GM23338 (cell line): ENCODE measurements around the gene CATSPER3. TPM values are rescaled to one million over a fixed set of nuclear protein-coding genes. Genes with fewer than 3 reads are reported as not detected.

Source experiments
- ATAC-seq: fragments of 200-7000 bp; cut with Tn5 transposase; 3 replicates; pipeline ENCODE4 v1.9.1; 2020
- DNase-seq: peaks from one replicate; pipeline ENCODE4 v3.0.0-alpha.2; 2015; ENCODE audit warnings: low spot score
- H2AFZ ChIP-seq: fragments of 200-600 bp; sonication (generic); 2 replicates; pipeline ENCODE4 v1.8.0; 2016; ENCODE audit warnings: antibody characterized with exemption, mild to moderate bottlenecking, moderate library complexity
- H3F3A ChIP-seq: fragments of 200-600 bp; sonication (generic); replicated peaks from 2 replicates; pipeline ENCODE4 v1.8.0; 2017; ENCODE audit warnings: antibody characterized with exemption, mixed run types, low read depth
- H3K27ac ChIP-seq: fragments of 200-600 bp; sonication (generic); 2 replicates; pipeline ENCODE4 v1.6.1; 2016; ENCODE audit warnings: low read depth
- H3K27me3 ChIP-seq: fragments of 200-600 bp; sonication (generic); 2 replicates; pipeline ENCODE4 v1.8.0; 2016; ENCODE audit warnings: mild to moderate bottlenecking, mixed run types, moderate library complexity; ENCODE audit not compliant: insufficient read depth
- H3K36me3 ChIP-seq: fragments of 200-600 bp; sonication (generic); 2 replicates; pipeline ENCODE4 v1.8.0; 2016; ENCODE audit warnings: mild to moderate bottlenecking; ENCODE audit not compliant: insufficient read depth
- H3K4me1 ChIP-seq: fragments of 200-600 bp; sonication (generic); 2 replicates; pipeline ENCODE4 v1.8.0; 2016; ENCODE audit warnings: mild to moderate bottlenecking, moderate library complexity; ENCODE audit not compliant: insufficient read depth
- H3K4me2 ChIP-seq: fragments of 200-600 bp; sonication (generic); 2 replicates; pipeline ENCODE4 v1.7.1; 2017; ENCODE audit warnings: mixed run types
- H3K4me3 ChIP-seq: fragments of 200-600 bp; sonication (generic); 2 replicates; pipeline ENCODE4 v1.6.1; 2016; ENCODE audit warnings: mixed run types
- H3K79me2 ChIP-seq: fragments of 200-600 bp; sonication (generic); replicated peaks from 2 replicates; pipeline ENCODE4 v1.8.0; 2017; ENCODE audit warnings: mild to moderate bottlenecking; ENCODE audit not compliant: insufficient read depth
- H3K9me2 ChIP-seq: fragments of 200-600 bp; sonication (generic); 2 replicates; pipeline ENCODE4 v1.8.0; 2017; ENCODE audit not compliant: insufficient read depth
- H4K20me1 ChIP-seq: fragments of 200-600 bp; sonication (generic); replicated peaks from 2 replicates; pipeline ENCODE4 v1.8.0; 2017; ENCODE audit warnings: mild to moderate bottlenecking; ENCODE audit not compliant: insufficient read depth
- H3K27ac Mint-ChIP-seq: 2 replicates; pipeline ENCODE4 v1.8.0; 2020; ENCODE audit warnings: inconsistent platforms, mild to moderate bottlenecking, moderate library complexity, mixed read lengths
- H3K27me3 Mint-ChIP-seq: 3 replicates; pipeline ENCODE4 v1.8.0; 2022; ENCODE audit warnings: low read depth, mild to moderate bottlenecking, moderate library complexity, mixed read lengths, inconsistent platforms; ENCODE audit not compliant: insufficient read depth, poor library complexity
- H3K36me3 Mint-ChIP-seq: 3 replicates; pipeline ENCODE4 v1.8.0; 2021; ENCODE audit warnings: low read depth, mild to moderate bottlenecking, inconsistent platforms, moderate library complexity, mixed read lengths
- H3K4me1 Mint-ChIP-seq: 3 replicates; pipeline ENCODE4 v1.8.0; 2020; ENCODE audit warnings: mild to moderate bottlenecking, inconsistent platforms, mixed read lengths
- H3K4me3 Mint-ChIP-seq: 3 replicates; pipeline ENCODE4 v1.8.0; 2021; ENCODE audit warnings: moderate library complexity, mild to moderate bottlenecking, inconsistent platforms, mixed read lengths
- H3K9me3 Mint-ChIP-seq: 3 replicates; pipeline ENCODE4 v1.8.0; 2020; ENCODE audit warnings: moderate library complexity, mild to moderate bottlenecking, inconsistent platforms, mixed read lengths
- CREB1 ChIP-seq: fragments of 250-450 bp; sonication (Bioruptor Pico); IDR thresholded peaks from 2 replicates; pipeline ENCODE4 v1.5.0; 2020; ENCODE audit warnings: low read depth, mild to moderate bottlenecking, moderate library complexity
- CTCF ChIP-seq, 2 experiments: fragments of 200-600 bp in 1 of 2; sonication (generic) in 1 of 2; conservative IDR thresholded peaks; 2 replicates each; pipeline versions ENCODE4 v1.5.1 to v1.6.1; 2016 to 2017; ENCODE audit warnings: antibody characterized with exemption in 2 of 2, low read depth in 2 of 2, mild to moderate bottlenecking in 2 of 2, moderate library complexity in 1 of 2
- ETS1 ChIP-seq: IDR thresholded peaks from 2 replicates; pipeline ENCODE4 v1.6.1; 2016; ENCODE audit warnings: antibody characterized with exemption
- EZH2 ChIP-seq: fragments of 200-600 bp; sonication (generic); IDR thresholded peaks from one replicate; pipeline ENCODE4 v1.8.0; 2017; ENCODE audit warnings: antibody characterized with exemption, mild to moderate bottlenecking, low read depth; ENCODE audit not compliant: unreplicated experiment
- EZH2phosphoT487 ChIP-seq: fragments of 200-600 bp; sonication (generic); IDR thresholded peaks from one replicate; pipeline ENCODE4 v1.8.1; 2018; ENCODE audit warnings: antibody characterized with exemption; ENCODE audit not compliant: unreplicated experiment
- JUNB ChIP-seq: IDR thresholded peaks from one replicate; pipeline ENCODE4 v1.6.1; 2016; ENCODE audit warnings: antibody characterized with exemption; ENCODE audit not compliant: unreplicated experiment
- NANOG ChIP-seq: IDR thresholded peaks from 2 replicates; pipeline ENCODE4 v1.6.1; 2016; ENCODE audit warnings: antibody characterized with exemption, borderline replicate concordance
- POLR2AphosphoS5 ChIP-seq: IDR thresholded peaks from 2 replicates; pipeline ENCODE4 v1.6.1; 2016; ENCODE audit warnings: antibody characterized with exemption, low read depth
- REST ChIP-seq: IDR thresholded peaks from one replicate; pipeline ENCODE4 v1.6.1; 2018; ENCODE audit warnings: antibody characterized with exemption; ENCODE audit not compliant: unreplicated experiment
- STAT1 ChIP-seq: IDR thresholded peaks from one replicate; pipeline ENCODE4 v1.6.1; 2016; ENCODE audit warnings: antibody characterized with exemption; ENCODE audit not compliant: unreplicated experiment
- ZNF114 ChIP-seq: fragments of 250-450 bp; sonication (Bioruptor Pico); IDR thresholded peaks from 2 replicates; pipeline ENCODE4 v1.5.0; 2020; ENCODE audit warnings: mild to moderate bottlenecking, moderate library complexity
- ZNF331 ChIP-seq: fragments of 250-450 bp; sonication (Bioruptor Pico); IDR thresholded peaks from 2 replicates; pipeline ENCODE4 v1.5.0; 2020; ENCODE audit warnings: low read depth, mild to moderate bottlenecking, moderate library complexity
- ZNF462 ChIP-seq: fragments of 250-450 bp; sonication (Bioruptor Pico); IDR thresholded peaks from 2 replicates; pipeline ENCODE4 v1.5.0; 2020; ENCODE audit warnings: mild to moderate bottlenecking, moderate library complexity
- polyA plus RNA-seq: library from polyadenylated mRNA; unstranded; fragments of >200 nt; fragmentation: Nextera tagmentation; extraction: Ambion mirVana; gene quantifications from 2 replicates; pipeline ENCODE4 v1.2.1, GENCODE V29; 2016
- total RNA-seq: library from RNA; depleted of rRNA; stranded (reverse); fragments of >200 nt; shearing (Covaris generic); gene quantifications from 2 replicates; pipeline ENCODE4 v1.2.3, GENCODE V29; 2014

CATSPER3 gene
- total and polyA plus RNA-seq, 2 experiments from 2014 or later = 0.19 TPM; not detected in 1

- Mint-ChIP-seq H3K27ac (no peak overlapping the region), H3K4me1 (peaks cover 11% of the 10 kb centered on the region), H3K9me3 (no peaks in the 10 kb centered on the region), H3K36me3 (peaks cover 6% of the 10 kb centered on the region; the same call in 2 of the 3 replicates), H3K4me3 (no peak overlapping the region), H3K27me3 (peaks cover 1% of the 10 kb centered on the region)
- Histone ChIP-seq H3K9me2 (no peaks in the 10 kb centered on the region), H3K36me3 (peaks cover 3% of the 10 kb centered on the region; the same call in 1 of the 2 replicates), H3K79me2 (no peaks in the 10 kb centered on the region), H3K27me3 (no peaks in the 10 kb centered on the region), H2AFZ (no peak overlapping the region), H3K4me1 (no peaks in the 10 kb centered on the region; the same call in 1 of the 2 replicates), H3K27ac (no peak overlapping the region), H4K20me1 (no peaks in the 10 kb centered on the region; the same call in 1 of the 2 replicates), H3F3A (0 out of 2 replicates have a peak, but pooled peaks cover 3% of the 10 kb centered on the region), H3K4me2 (no peak overlapping the region), H3K4me3 (no peak overlapping the region)
- TF ChIP-seq EZH2 (no peak), ZNF114 (CRISPR knock-in tag) (no peak), REST (no peak), ZNF462 (CRISPR knock-in tag) (no peak), POLR2AphosphoS5 (no peak), CTCF (conservative IDR thresholded peaks at IDR 0.05; ENCODE audit: low read depth in 2 of 2) (no peak), ETS1 (no peak), CREB1 (CRISPR knock-in tag) (no peak), JUNB (no peak), NANOG (no peak), STAT1 (no peak), ZNF331 (no peak), EZH2phosphoT487 (no peak)
- ATAC-seq = no peak
- no peak for DNase-seq
Observed at GRCh38 chr5:134963098-134963497, 4.6 kb upstream of the CATSPER3 start.
